ENCODE data around the gene SHPK.

The SHPK gene, protein sequence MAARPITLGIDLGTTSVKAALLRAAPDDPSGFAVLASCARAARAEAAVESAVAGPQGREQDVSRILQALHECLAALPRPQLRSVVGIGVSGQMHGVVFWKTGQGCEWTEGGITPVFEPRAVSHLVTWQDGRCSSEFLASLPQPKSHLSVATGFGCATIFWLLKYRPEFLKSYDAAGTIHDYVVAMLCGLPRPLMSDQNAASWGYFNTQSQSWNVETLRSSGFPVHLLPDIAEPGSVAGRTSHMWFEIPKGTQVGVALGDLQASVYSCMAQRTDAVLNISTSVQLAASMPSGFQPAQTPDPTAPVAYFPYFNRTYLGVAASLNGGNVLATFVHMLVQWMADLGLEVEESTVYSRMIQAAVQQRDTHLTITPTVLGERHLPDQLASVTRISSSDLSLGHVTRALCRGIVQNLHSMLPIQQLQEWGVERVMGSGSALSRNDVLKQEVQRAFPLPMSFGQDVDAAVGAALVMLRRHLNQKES

DNA sequence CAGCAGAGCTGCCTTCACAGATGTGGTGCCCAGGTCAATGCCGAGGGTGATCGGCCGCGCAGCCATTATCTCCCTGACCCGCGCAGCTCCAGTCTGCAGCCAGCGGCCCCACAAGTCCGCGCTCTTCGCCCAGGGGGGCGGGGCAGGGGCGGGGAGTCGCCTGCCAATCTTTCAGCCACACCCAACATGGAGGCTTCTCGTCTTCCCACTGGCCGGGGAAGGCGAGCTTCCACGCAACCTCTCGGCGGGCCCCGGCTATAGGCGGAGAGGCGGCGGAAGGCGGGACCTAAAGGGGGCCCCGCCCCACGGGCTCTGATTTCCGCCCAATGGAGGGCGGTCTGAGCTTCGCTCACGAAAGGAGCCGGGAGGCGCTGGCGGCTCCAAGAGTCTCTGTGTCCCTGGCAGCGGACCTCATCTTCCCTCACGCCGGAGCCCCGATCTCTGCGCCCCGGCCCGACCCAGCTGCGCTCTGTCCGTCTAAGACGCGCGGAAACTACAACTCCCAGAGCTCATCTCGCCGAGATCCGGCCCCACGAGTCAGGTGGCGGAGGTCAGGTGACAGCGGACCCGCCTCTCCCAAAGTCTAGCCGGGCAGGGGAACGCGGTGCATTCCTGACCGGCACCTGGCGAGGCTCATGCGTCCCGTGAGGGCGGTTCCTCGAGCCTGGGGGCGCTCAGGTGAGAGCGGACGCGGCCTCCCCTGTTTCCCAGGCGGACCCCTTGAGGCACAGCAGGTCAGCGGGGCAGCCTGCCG is at the start of gene SHPK, which contains the start of gene CTNS:
TSS of gene SHPK (minus strand) at position 97 of the 754 bp plus-strand sequence. CDS start at position 66, 31 bp downstream.
TSS of gene CTNS (plus strand) at position 607 of the 754 bp plus-strand sequence. CDS start 3,447 bp downstream, outside the sequence.
- peak; percentile 81 to 95 for DNase-seq

GRCh38 chr17:3685174-3685573 is 49.1 kb upstream of the SHPK start:
- peak in 1 of 2 experiments; percentile 27 for DNase-seq

DNA sequence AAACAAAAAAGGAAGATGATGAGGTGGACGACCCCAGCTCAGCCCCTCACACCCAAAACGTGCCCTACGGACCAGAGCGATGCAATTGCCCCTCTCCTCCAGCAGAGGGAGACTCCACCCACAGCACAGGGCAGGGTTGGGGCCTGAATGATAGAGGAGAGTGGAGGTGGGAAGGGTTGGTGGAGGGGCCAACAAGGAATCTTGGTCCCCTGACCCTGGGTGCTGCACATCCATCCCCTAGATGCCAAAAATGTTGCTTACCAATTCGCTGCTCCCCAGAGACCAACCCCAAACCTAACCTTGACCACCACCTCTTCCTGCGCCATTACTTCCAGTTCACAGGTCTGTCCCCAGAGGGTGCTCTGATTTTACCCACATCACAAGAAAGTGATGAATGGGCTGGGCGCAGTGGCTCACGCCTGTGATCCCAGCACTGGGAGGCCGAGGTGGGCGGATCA is 47.0 kb upstream of the SHPK start:
- DNase-seq, result peak in 1 of 2 experiments; percentile 32

DNA sequence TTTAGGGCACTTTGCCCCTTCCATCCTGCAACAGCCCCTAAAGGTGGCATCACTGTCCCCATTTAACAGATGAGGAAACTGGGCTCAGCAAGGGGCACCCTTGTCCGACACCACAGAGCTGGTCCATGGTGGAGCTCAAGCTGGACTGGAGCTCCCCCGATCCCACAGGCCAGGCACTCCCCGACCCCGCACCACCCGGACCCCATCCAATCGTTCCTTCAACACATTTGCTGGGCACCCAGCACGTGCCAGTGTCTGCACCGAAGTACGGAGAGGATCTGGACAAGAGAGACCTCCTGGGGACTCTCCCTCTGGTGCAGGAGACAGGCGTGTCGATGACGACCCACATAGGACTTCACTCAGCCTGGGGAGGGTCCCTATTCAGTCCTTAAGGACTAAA is 46.0 kb upstream of the SHPK start:
- no peak for DNase-seq

DNA sequence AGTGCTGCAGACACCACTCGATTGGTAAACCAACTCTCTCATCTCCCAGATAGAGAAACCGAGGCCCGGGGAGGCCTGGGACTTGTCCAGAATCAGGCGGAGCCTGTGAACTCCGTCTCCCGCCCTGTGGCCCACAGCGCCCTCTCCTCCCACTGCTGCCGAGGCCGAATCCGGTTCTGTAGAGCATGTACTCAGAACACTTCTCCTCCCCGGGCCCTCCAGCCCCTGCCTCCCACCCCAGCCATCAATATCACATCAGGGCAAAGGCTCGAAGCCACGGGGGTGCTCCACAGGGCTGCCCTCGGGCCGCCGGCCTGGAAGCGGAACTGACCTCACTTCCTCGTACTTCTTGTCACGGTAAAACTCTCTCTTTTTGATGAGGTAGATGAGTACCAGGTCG is 45.5 kb upstream of the SHPK start:
- DNase-seq, result no peak

GRCh38 chr17:3681057-3681456 is 45.0 kb upstream of the SHPK start:
- no peak for DNase-seq

DNA sequence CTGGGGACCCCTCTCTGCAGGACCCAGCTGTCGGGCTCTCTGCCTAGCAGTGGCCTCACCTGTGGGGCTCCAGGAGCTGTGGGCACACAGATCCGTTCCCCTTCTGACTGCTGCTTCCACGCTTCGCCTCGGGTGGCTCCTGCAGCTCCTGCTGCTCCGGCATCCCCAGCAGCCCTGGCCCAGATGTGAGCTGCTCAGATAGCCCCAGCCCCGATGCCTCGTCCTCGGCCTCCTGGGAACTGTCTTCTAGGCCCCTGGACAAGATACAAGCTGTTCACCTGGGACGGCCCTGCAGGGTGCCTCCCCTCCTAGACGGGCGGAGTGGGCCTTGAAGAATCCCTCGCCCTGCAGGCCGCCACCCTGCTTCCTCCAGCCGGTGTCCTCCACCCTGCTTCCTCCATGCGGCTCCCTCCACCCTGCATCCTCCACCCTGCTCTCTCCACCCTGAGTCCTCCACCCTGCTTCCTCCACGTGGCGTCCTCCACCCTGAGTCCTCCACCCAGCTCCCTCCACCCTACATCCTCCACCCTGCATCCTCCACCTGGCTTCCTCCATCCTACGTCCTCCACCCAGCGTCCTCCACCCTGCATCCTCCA is 43.6 kb upstream of the SHPK start:
- no peak for DNase-seq

GRCh38 chr17:3678821-3679530 is 42.9 kb upstream of the SHPK start:
- DNase-seq, result no peak

GRCh38 chr17:3678095-3678820 is 42.2 kb upstream of the SHPK start:
- no peak for DNase-seq

GRCh38 chr17:3675886-3676285 is 39.8 kb upstream of the SHPK start:
- no peak for DNase-seq

DNA sequence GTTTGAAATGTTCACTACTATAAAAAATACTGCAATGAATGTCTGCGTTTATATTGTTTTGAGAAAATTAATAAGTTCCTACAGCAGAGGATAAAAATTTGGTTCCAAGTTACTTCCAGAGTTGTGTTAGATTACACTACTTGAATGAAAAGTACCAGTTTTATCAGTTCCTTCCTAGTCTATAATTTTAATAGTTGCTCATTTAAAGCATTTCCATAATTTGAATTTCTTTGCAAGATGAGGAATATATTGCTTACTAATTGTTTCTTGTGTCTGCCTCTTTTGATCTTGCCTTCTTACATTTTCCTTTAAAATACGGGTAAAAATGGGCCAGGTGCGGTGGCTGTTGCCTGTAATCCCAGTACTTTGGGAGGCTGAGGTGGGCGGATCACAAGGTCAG is 36.5 kb upstream of the SHPK start:
- no peak for DNase-seq

DNA sequence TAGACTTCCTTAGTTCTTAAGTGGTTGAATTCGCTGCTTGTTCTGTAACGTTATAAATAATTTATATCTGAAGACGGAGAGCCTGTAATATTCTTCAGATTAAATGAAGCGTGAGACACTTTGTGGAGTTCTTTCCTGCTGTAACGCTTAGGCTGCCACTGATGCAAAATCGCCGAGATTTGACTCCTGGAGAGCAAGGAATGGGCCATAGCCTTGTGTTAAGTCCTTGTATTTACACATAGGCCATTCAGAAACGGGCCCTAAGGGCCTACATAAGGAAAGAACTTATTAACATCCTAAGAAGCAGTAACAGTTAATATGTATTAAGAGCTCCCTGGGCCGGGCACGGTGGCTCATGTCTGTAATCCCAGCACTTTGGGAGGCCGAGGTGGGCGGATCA is 33.5 kb upstream of the SHPK start:
- no peak for DNase-seq

DNA sequence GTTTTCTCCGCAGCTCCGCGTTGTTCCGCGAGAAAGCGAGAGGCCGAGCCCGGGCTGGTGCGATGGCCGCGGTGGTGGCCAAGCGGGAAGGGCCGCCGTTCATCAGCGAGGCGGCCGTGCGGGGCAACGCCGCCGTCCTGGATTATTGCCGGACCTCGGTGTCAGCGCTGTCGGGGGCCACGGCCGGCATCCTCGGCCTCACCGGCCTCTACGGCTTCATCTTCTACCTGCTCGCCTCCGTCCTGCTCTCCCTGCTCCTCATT is 33.0 kb upstream of the SHPK start:
- DNase-seq, result no peak

DNA sequence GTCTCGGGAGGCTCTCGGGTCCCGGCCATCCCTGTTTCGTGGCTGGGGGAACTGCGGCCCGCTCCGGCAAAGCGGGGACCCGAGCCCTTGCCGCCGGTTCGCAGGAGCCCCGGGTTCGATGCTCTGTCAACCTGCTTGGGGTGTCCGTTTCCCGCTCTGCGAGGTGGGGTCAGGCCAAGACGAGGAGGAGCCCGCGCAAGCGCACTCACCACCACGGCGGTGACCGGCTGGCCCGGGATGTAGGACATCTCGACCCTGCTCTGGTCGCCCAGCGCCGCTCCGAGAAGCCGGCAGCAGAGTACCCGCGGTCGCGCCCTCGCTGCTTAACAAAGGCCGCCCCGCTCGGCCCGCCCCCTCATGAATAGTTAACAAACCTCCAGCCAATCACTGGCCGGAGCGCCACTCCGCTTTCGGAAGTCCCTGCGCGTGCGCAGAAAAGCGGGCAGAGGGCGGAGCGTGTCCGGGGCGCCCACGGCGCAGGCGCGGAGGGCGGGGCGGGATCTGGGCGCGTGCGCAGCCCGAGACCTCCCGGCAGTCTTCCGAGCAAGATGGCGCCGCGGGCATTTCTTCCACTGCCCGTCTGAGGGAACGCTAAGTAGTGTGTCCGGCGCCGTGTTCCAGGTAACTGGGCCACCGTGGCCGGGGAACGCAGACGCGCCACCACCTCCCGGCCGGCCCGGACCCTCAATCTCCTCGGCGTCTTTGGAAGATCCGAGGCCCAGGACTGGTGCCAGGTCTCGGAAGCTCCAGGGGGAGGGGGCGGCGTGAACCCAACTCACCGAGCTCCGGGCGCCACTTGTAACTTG is 32.4 kb upstream of the SHPK start, which contains the start of the genes EMC6 and TAX1BP3:
TSS of gene EMC6 (plus strand) at position 534 of the 806 bp plus-strand sequence. CDS start 335 bp downstream, outside the sequence.
TSS of gene TAX1BP3 (minus strand) at position 300 of the 806 bp plus-strand sequence. CDS start at position 248, 52 bp downstream.
- DNase-seq, result peak; percentile 83 to 97

- peak in 1 of 2 experiments; percentile 67 for DNase-seq
These were observed 31.6 kb upstream of the SHPK start for GRCh38 chr17:3667366-3668278.

DNA sequence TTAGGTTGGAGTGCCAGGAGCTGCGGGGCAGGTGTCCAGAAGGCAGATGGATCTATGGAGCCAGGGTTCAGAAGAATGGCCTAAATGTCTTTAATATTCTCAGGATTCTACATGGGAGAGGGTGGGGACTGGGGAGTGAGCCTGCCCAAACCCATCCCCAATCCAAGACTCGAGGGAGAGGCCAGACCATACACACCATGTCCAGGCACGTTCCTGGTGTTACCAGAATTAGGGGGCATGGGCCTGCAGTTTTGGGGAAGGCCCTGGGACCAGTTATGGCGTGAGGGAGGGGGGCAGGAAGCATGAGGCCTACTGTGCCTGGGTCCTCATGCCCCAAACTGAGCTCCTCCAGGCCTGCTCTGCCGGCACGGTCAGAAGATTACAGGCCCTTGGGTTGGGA is 30.5 kb upstream of the SHPK start:
- DNase-seq, result no peak

DNA sequence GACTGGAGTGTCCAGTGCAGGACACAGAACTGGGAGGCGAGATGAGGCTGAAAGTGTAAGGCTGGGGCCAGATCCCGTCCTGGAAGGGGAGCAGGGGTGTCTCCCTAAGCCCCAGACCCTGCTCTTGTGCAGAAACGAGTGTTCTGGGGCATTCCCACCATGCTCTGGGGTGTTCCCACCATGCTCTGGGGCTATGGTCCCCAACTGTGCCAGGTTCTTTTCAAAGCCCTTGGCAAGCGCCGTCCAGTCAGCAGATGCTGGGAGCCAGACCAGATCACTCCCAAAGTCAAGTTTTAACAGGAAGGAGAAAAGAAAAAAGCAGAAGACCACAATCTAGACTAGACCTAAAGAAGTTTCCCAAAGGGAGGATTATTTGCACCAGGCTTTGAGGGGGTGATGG is 29.8 kb upstream of the SHPK start:
- DNase-seq, result no peak

GRCh38 chr17:3663102-3664011 is 27.3 kb upstream of the SHPK start:
- DNase-seq, result no peak
